ENCODE data around the gene ARHGEF10L. TPM values are rescaled to one million over a fixed set of nuclear protein-coding genes. Genes with fewer than 3 reads are reported as not detected.
"Not testable (repeated sequence)": the region's sequence is repeated elsewhere in the genome, so short reads cannot be mapped to it uniquely, and the experiment has no call there.

The ARHGEF10L gene
- total RNA-seq, 1 donor from 2014 or later = 28.3 TPM

GRCh38 chr1:17746281-17746680, 206.8 kb downstream of the ARHGEF10L start:
- ATAC-seq = not testable (repeated sequence)

- no peak for ATAC-seq
Measured at GRCh38 chr1:17746920-17747319, 207.4 kb downstream of the ARHGEF10L start.

Other genes with a start within 250 kb of the ARHGEF10L start
- not detected for gene PADI4, start 231.5 kb upstream of the ARHGEF10L start, total RNA-seq
- gene PADI6, start 167.5 kb upstream of the ARHGEF10L start, total RNA-seq = not detected
- 73.5 TPM for gene RCC2, start 100.0 kb upstream of the ARHGEF10L start, total RNA-seq
- 0.20 TPM for gene ACTL8, start 215.6 kb downstream of the ARHGEF10L start, total RNA-seq

All from esophagus mucosa (tissue), 1 donor.